Measurements from ENCODE around the gene HPS4. TPM values are rescaled to one million over a fixed set of nuclear protein-coding genes. Genes with fewer than 3 reads are reported as not detected.

HPS4 gene
- total RNA-seq, 4 donors from 2014 or later: 29.1 to 51.2 (median 37.2) TPM

DNA sequence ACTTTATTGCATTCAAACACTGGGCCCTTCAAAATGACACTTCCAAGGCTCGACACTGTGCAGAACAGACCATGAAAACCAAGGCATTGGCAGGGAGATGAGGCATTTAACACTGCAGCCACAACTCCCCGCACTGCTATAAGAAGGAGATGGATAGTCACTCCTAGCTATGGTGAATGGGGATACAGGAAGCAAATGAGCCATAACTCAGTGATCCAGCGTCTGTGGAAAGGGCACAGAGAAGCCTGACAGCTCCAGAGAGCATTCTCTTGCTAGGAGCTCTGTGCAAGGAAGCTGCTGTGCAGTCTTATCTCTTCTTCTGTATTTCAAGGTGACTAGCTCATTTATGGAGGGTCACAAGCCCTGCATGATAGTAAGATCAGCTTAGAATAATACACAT lies 20.9 kb downstream of the HPS4 start:
- no peak overlapping the region for H3K27ac ChIP-seq
- H3K36me3 ChIP-seq: peaks cover 0 to 42% (median 11%) of the 10 kb centered on the region in 4 donors
- no peaks in the 10 kb centered on the region for H3K9me3 ChIP-seq
- TF ChIP-seq, protein P1, sequence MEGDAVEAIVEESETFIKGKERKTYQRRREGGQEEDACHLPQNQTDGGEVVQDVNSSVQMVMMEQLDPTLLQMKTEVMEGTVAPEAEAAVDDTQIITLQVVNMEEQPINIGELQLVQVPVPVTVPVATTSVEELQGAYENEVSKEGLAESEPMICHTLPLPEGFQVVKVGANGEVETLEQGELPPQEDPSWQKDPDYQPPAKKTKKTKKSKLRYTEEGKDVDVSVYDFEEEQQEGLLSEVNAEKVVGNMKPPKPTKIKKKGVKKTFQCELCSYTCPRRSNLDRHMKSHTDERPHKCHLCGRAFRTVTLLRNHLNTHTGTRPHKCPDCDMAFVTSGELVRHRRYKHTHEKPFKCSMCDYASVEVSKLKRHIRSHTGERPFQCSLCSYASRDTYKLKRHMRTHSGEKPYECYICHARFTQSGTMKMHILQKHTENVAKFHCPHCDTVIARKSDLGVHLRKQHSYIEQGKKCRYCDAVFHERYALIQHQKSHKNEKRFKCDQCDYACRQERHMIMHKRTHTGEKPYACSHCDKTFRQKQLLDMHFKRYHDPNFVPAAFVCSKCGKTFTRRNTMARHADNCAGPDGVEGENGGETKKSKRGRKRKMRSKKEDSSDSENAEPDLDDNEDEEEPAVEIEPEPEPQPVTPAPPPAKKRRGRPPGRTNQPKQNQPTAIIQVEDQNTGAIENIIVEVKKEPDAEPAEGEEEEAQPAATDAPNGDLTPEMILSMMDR (IDR thresholded peaks at IDR 0.05): no peak
- TF ChIP-seq POLR2A (IDR thresholded peaks at IDR 0.05) (no peak), EP300 (IDR thresholded peaks at IDR 0.05; ENCODE audit: low read depth) (no peak), POLR2AphosphoS5 (IDR thresholded peaks at IDR 0.05) (no peak)
- DNase-seq: no peak
- intact Hi-C loops (cut with DNase I; ENCODE audit: low total_unique reads) (loop anchor here (5.0 kb wide), 1 partner anchor 660 kb away; no protein-coding TSS in a partner anchor), in situ Hi-C loops (cut with MboI; ENCODE audit: low pct_ligation_motif_present in 1 of 4, low pct_unique_long_range_greater_than_20kb in 1 of 4, low sequenced_read_pairs in 3 of 4) (loop anchor here in 2 of 4 donors (5.0 kb wide), 2 partner anchors 60 to 65 kb away; no protein-coding TSS in a partner anchor)
- no peaks in the 10 kb centered on the region for H3K4me1 ChIP-seq
- H3K4me3 ChIP-seq: no peak overlapping the region
- WGBS, 2 donors (ENCODE audit: low coverage in 1 of 2): 87 to 88% methylated on average over 1 to 3 of the region's 3 CpGs
- no peaks in the 10 kb centered on the region for H3K27me3 ChIP-seq

DNA sequence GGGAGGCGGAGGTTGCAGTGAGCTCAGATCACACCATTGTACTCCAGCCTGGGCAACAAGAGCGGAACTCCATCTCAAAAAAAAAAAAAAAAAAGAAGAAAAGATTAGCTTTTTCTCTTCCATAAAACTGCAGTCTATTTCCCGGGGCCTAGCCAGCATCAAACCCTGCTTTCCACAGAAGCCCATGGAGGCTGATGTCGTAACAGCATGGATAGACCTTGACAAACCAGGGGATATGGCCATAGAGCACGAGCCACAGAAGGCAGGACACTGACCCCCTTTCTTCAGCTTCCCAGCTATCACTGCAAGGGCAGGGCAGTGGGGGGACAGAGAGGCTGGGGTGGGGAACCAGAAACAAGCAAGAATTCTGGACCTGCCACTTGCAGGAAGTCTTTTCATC lies 21.5 kb downstream of the HPS4 start:
- no peaks in the 10 kb centered on the region for H3K9me3 ChIP-seq
- TF ChIP-seq EP300 (IDR thresholded peaks at IDR 0.05; ENCODE audit: low read depth) (no peak), POLR2AphosphoS5 (IDR thresholded peaks at IDR 0.05) (no peak), POLR2A (IDR thresholded peaks at IDR 0.05) (no peak)
- TF ChIP-seq, protein P1 (IDR thresholded peaks at IDR 0.05): no peak
- WGBS, 2 donors (ENCODE audit: low coverage in 1 of 2): 89 to 95% methylated on average over 3 to 5 of the region's 5 CpGs
- no peak for DNase-seq
- no peak overlapping the region for H3K27ac ChIP-seq
- no peaks in the 10 kb centered on the region for H3K4me1 ChIP-seq
- no peaks in the 10 kb centered on the region for H3K27me3 ChIP-seq
- peaks cover 0 to 42% (median 10%) of the 10 kb centered on the region in 4 donors for H3K36me3 ChIP-seq
- in situ Hi-C loops (cut with MboI; ENCODE audit: low pct_ligation_motif_present in 1 of 4, low pct_unique_long_range_greater_than_20kb in 1 of 4, low sequenced_read_pairs in 3 of 4): loop anchor here in 2 of 4 donors (5.0 kb wide), 2 partner anchors 60 to 65 kb away; no protein-coding TSS in a partner anchor
- no peak overlapping the region for H3K4me3 ChIP-seq
- intact Hi-C loops (cut with DNase I; ENCODE audit: low total_unique reads): loop anchor here (5.0 kb wide), 1 partner anchor 660 kb away; no protein-coding TSS in a partner anchor

DNA sequence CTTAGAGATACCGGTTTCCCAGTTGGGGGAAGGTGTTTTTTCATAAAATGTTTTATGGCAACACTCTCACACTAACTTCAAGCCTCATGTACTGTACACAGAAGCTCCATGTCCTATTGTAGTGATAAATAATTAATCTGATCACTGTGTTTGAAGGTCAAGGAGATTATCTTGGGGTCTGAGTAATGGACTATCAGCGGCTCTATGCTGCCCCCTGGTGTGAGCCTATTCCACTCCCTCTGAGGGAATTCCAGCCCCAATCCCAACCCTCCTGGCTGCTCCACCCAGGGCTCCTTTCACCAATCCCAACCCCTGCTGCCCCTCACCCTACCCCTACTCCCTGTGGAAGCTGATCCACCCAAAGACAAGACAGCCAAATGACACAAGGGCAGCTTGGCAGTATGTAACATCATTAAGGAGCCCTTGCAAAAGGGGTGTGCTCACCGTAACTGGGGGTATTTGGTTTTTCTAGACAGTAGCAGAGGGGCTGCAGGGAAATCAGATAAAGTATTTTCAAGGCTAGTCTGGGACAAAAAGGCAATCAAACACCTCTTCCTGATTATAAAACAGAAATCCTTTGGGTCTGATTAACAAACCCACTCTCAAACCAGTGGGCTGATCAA lies 22.3 kb downstream of the HPS4 start:
- 36 to 60% methylated on average over 1 to 3 of the region's 3 CpGs for WGBS, 2 donors (ENCODE audit: low coverage in 1 of 2)
- Histone ChIP-seq H3K9me3 (no peaks in the 10 kb centered on the region), H3K27me3 (no peaks in the 10 kb centered on the region), H3K27ac (no peak overlapping the region), H3K36me3 (peaks cover 0 to 39% (median 9%) of the 10 kb centered on the region in 4 donors), H3K4me3 (no peak overlapping the region), H3K4me1 (no peaks in the 10 kb centered on the region)
- peak; percentile 64 for DNase-seq
- TF ChIP-seq POLR2A (IDR thresholded peaks at IDR 0.05) (no peak), POLR2AphosphoS5 (IDR thresholded peaks at IDR 0.05) (no peak)
- TF ChIP-seq, protein P1 (IDR thresholded peaks at IDR 0.05): peak; percentile 72 to 79 (median 75)
- in situ Hi-C loops (cut with MboI; ENCODE audit: low pct_ligation_motif_present in 1 of 4, low pct_unique_long_range_greater_than_20kb in 1 of 4, low sequenced_read_pairs in 3 of 4) (loop anchor here in 2 of 4 donors (5.0 kb wide), 2 partner anchors 59 to 64 kb away; no protein-coding TSS in a partner anchor), intact Hi-C loops (cut with DNase I; ENCODE audit: low total_unique reads) (loop anchor here (1.0 to 5.0 kb wide), 2 partner anchors 63 to 659 kb away; no protein-coding TSS in a partner anchor)

DNA sequence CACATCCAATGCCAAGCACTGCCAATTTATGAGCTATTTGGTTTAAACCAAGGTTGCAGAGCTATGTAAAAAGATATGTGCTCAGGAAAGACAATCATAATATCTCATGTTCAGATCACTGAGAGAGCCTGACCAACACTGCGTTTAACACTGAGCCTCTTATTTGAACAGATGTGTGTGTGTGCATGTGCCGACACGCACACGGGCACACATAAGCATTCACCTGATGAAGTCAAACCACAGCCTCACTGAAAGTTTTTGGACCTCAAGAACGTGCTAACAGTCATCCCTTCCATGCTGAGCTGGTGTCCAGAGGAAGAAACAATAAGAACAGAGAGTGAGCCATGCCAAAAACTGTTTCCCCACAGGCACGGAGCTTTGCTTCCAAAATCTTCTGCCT lies 23.4 kb downstream of the HPS4 start:
- Histone ChIP-seq H3K27me3 (no peaks in the 10 kb centered on the region), H3K4me3 (no peak overlapping the region), H3K27ac (no peak overlapping the region), H3K36me3 (peaks cover 0 to 29% (median 7%) of the 10 kb centered on the region in 4 donors), H3K9me3 (no peaks in the 10 kb centered on the region), H3K4me1 (no peaks in the 10 kb centered on the region)
- TF ChIP-seq POLR2A (IDR thresholded peaks at IDR 0.05) (no peak), EP300 (IDR thresholded peaks at IDR 0.05; ENCODE audit: low read depth) (no peak), POLR2AphosphoS5 (IDR thresholded peaks at IDR 0.05) (no peak)
- intact Hi-C loops (cut with DNase I; ENCODE audit: low total_unique reads) (loop anchor here (5.0 kb wide), 1 partner anchor 658 kb away; no protein-coding TSS in a partner anchor), in situ Hi-C loops (cut with MboI; ENCODE audit: low pct_ligation_motif_present in 1 of 4, low pct_unique_long_range_greater_than_20kb in 1 of 4, low sequenced_read_pairs in 3 of 4) (loop anchor here in 2 of 4 donors (5.0 kb wide), 2 partner anchors 58 to 63 kb away; no protein-coding TSS in a partner anchor)
- 91 to 92% methylated on average over 6 of the region's 6 CpGs for WGBS, 2 donors (ENCODE audit: low coverage in 1 of 2)
- DNase-seq: no peak
